HG03342 (cell line): Measurements from ENCODE around the gene CRTC3.
"Not testable (repeated sequence)": the region's sequence is repeated elsewhere in the genome, so short reads cannot be mapped to it uniquely, and the experiment has no call there.

ENCODE experiments used
- ATAC-seq: cut with Tn5 transposase; IDR thresholded peaks from one replicate; pipeline ENCODE4 v1.9.1; 2021; ENCODE audit warnings: mild to moderate bottlenecking, moderate library complexity; ENCODE audit not compliant: unreplicated experiment

Gene CRTC3

DNA sequence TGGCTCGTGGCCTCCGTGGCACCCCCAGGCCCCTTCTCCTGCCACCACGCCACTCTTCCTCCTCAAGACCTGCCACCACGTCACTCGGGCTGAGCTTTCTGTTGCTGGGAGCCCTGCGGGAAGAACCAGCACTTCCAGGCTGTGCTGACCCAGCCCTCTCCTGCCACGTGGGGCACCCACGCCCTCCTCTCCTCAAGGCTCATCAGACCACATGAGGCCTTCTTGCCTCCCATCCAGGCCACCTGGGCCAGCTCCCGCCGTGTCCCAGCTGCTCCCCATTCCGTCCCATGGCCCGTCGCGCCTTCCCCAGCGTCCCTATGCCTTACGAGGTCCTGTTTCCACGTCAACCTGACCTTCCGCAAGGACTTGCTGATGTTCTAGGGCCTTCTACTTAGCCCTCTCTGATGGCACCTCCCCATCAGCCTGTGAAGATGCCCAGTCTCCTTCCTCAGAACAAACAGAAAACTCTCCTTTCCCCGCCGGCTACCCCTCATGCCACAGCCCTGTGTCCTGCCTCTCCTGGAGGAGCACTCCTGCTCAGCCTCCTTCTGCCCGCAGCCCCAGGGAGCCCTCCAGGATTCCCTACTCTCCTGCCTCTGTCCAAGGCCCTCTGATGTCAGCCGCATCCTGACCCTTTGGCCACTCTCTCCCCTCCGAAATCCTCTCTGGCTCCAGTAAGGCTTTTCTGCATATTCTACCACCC lies 116.3 kb downstream of the CRTC3 start:
- ATAC-seq: no peak

DNA sequence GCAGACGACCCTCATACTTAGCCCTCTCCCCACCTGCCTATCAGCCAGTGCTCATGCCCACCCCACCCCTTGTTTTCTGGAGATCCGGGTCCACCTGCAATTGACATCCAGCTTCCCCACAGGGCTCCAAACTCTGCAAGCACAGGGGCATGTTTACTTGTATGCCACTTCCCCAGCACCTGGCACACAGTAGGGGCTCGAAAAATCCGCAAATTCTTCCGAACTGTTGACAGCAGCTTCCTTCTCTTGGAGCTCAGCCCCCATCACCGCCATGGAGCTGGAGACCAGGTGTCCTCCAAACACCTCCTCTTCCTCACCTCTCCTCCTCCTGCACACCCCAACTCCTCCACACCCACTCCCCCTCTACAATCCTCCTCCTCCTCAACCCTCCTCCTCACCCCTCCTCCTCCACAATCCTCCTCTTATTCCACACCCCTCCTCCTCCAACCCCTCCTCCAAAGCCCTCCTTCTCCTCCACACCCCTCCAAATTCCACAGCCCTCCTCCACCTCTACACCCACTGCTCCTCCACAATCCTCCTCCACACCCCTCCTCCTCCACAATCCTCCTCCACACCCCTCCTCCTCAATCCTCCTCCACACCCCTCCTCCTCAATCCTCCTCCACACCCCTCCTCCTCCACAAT lies 117.1 kb downstream of the CRTC3 start:
- ATAC-seq: no peak

DNA sequence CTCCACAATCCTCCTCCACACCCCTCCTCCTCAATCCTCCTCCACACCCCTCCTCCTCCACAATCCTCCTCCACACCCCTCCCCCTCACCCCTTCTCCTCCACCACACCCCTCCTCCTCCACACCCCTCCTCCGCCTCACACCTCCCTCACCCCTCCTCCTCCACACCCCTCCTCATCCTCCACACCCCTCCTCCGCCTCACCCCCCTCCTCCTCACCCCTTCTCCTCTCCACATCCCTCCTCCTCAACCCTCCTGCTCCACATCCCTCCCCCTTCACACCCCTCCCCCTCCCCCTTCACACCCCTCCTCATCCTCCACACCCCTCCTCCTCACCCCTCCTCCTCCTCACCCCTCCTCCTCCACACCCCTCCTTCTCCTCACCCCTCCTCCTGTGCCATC lies 117.6 kb downstream of the CRTC3 start:
- no peak for ATAC-seq

DNA sequence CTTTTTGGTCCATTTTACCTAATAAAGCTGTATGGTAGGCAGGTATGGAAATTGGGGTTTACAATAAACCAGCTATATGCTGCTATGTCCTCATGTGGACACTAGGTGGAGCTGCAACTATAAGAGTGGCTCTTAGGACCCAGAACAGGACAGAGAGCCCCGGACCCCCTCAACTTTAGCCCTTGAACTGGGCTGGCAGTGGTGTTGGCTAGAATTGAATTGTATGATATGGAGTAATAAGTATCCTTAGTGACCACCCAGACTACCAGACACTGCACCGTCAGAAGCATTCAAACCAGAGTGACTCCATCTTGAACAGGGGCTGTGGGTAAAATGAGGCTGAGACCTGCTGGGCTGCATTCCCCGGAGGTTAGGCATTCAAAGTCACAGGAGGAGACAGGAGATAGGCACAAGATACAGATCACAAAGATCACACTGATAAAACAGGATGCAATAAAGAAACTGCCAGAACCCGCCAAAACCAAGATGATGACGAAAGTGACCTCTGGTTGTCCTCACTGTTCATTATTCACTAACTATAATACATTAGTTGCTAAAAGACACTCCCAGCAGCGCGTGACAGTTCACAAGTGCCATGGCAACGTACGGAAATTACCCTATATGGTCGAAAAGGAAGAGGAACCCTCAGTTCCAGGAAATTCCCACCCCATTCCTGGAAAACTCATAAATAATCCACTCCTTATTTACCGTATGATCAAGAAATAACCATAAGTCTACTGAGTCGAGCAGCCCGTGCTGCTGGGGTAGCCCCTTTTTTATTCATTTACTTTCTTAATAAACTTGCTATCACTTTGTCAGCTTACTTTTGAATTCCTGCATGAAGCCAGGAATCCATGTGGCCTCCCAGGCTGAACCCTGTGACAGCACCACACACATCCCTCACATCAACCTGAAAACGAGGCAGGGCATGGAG lies 118.7 kb downstream of the CRTC3 start:
- peak; percentile 48 for ATAC-seq

DNA sequence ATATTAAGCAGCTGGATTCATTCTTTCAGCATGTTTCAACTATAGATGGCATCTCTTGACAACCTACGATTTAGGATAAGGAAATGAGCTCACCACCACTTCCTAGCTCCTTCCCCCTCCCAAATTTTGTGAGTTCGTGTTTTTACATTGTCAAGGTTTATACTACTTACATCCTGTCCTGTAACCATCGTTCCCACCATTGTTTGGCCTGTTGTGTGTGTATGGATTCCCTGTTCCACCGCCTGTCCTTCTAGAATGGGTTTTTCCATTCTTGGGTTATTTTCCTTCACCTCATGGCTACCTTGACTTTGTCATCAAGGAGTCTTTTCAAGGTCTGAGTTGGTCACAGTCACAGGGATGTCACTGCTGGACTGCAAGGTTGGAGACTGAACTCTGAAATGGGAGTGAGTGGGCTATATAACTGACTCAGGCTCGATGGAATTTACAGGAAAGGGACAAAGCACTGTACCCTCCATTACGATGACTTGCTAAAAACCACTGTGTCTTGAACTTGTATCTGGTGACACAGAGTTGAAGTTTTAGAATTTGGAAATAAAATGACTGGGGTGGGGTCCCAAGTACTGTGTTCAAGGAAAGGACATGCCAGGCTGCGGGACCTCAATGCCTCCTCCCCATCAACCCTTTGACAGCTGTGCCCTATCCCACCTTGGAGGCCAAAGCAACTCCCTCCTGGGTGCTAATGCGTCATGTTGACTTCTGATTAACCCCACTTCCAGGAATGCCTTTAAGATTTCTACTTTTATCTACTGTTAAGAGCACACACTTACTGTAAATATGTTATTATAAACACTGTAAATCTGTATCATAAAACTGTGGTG lies 120.6 kb downstream of the CRTC3 start:
- ATAC-seq: no peak

DNA sequence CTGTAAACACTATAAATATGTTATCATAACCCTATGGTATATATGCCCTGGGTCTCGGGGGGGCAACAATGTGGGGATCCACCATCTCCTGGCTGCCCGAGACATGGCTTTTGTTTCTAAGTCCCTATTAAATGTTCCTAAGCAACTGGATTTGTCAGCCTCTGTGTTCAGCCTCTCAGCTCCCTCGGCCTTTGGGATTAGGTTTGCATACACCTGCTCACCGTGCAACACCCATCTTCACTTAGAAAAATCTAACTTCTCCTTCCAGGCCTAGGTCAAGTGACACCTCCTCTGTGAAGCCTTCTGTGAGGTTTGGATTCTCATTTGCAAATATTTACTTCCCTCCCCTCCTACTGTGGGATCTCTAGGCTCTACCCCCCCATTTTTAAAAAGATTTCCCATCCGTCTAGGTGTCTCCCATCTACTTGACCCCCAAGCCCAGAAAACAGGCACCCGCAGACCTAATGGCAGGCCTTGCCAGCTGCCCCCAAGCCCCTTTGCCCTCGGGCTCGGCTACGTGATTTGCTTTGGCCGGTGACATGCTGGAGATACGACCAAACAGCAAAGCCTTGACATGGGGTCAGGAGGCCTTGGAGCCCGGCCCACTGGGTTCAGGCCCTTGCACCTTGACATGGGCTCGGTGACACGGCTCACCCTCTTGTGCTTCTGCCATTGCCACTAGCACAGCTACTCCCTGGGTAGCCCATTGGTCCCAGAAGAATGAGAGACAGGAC lies 121.4 kb downstream of the CRTC3 start:
- ATAC-seq: no peak

DNA sequence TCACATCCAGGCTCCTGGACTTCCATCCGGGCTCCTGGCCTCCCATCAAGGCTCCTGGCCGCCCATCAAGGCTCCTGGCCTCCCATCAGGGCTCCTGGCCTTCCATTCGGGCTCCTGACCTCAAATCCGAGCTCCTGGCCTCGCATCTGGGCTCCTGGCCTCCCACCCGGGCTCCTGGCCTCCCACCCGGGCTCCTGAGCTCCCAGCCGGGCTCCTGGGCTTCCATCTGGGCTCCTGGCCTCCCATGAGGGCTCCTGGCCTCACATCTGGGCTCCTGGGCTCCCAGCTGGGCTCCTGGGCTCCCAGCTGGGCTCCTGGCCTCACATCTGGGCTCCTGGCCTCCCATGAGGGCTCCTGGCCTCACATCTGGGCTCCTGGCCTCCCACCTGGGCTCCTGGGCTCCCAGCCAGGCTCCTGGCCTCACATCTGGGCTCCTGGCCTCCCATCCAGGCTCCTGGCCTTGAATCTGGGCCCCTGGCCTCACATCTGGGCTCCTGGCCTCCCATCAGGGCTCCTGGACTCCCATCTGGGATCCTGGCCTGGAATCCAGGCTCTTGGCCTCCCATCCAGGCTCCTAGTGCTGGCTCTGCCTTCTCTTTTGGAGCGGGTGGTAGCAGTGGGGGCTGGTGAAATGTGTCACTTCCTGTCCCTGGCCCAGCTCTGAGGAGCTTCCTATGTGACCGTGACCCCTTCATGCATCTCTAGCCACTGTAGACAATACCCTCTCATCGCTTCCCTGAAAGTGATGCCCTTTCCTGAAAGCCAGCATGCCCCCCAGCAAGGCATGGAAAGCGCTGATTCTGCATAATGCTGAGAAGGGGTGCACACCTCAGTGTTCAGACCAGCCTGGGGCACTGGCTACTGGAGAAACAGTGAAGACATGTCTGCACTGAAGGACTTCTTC lies 124.8 kb downstream of the CRTC3 start:
- no peak for ATAC-seq

DNA sequence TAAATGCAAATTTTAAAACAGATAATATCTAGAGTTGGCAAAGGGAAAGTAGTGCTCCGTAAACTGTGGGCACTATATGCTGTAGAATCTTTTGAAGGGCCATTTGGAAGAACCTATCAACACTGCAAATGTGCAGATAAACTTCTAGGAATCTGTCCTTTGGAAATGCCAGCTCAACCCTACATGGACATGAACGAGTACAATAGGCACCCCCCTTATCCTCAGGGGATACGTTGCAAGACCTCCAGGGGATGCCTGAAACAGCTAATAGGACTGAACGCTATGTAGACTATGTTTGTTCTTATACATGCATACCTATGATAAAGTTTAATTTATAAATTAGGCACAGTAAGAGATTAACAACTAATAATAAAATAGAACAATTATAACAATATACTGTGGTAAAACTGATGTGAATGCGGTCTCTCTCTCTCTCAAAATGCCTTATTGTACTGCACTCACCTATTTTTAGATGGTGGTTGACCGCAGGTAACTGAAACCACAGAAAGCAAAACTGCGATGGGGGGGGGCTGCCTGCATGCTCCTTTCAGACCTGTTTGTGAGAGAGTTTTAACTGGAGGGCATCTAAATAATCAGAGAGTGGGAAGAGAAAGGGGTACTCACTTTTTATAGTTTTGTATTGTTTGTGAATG lies 127.9 kb downstream of the CRTC3 start:
- ATAC-seq: peak; percentile 34

DNA sequence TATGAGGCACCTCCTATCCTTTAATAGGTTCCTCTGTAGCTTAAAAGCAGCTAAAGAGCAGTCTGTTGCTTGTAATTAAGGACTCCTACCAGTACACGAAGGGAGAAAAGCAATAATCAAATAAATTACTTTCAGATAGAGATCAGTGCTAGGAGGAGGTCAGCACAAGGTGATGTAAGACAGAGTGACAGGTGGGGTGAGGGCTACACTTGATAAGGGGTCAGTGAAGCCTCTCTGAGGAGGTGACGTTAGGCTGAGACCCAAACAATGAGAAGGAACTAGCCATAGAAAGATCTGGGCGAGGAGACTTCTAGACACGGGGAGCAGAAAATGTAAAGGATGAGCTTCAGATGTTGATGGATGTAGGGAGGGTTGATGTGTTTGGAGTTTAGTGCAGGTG lies 129.8 kb downstream of the CRTC3 start:
- no peak for ATAC-seq

DNA sequence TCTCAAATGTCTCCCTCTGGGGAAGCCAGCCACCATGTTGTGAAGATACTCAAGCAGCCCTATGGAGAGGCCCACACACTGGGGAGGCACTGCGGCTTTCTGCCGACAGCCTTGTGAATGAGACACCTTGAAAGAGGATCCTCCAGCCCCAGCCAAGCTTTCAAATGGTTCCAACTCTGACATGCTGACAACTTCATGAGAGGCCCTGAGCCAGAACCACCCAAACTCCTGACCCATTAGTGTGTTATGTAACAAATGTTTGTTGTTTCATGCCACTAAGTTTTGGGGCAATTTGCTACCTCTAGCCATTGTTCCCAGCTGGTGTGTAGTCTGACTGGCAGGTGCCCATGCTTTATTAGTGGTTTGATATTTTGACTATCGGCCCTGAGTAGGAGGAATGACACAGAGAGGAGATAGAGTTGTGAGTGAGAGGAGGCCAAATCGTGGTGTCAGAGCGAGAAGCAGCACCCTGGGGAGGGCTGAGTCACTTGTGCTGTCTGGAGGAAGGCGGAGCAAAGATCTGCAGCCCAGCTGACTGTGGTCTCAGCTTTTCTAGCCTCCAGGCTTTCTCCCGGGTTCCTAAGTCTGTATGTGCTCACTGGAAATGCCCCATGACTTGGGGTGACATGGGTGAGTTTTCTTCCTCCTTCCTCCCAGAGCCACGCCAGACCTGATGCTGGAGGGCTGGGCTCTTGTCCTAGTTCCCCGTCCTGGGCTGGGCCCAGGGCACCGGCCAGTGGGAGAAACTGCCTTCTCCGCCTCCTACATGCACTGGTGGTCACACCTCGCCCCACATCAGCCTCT lies 130.7 kb downstream of the CRTC3 start:
- ATAC-seq: peak; percentile 64

DNA sequence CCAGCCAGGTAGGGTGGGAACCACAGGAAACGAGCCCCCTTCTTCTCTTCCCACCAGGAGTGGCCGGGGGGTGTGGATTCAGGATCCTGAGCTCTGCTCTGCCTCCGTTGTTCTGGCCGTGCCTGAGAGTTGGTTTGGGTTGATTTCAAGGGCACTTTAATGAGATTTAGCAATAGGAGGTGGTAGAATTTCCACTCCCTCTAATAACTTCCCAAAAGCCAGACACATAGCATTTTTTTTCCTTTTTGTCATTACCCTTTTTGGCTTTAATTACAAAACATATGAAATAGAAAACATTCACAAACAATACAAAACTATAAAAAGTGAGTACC lies 131.2 kb downstream of the CRTC3 start:
- ATAC-seq: not testable (repeated sequence)

DNA sequence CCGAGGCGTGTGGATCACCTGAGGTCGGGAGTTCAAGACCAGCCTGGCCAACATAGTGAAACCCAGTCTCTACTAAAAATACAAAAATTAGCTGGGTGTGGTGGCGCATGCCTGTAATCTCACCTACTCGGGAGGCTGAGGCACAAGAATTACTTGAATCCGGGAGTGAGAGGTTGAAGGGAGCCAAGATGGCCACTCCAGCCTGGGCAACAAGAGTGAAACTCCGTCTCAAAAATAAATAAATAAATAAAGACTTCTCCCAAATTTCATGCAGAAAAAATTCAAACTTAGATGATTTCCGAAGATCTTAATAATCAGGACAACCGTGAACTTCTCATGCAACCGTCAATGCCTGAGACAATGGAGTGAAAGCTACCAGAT lies 134.3 kb downstream of the CRTC3 start:
- ATAC-seq: not testable (repeated sequence)

DNA sequence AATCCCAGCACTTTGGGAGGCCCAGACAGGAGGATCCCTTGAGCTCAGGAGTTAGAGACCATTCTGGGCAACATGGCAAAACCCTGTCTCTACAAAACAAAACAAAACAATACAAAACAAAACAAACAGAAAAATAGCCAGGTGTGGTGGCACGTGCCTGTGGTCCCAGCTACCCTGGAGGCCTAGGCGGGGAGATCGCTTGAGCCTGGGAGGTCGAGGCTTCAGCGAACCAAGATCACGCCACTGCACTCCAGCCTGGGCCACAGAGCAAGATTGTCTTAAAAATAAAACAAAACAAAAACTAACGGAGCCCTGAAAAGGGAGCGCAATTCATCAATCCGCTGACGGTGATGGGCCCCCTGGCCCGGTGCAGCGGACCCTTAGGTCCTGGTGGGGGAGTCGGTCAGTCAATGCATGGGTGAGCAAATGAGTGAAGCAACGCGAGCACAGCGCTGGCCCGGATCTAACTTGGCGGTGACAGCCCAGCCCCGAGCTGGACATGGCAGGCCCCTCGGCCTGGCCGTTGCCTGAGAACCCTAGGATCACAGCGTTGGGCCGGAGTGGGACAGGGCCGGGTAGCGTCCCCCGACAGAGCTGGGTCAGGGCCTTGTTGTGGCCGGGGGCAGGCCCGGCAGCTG lies 135.0 kb downstream of the CRTC3 start:
- peak; percentile 0 for ATAC-seq

DNA sequence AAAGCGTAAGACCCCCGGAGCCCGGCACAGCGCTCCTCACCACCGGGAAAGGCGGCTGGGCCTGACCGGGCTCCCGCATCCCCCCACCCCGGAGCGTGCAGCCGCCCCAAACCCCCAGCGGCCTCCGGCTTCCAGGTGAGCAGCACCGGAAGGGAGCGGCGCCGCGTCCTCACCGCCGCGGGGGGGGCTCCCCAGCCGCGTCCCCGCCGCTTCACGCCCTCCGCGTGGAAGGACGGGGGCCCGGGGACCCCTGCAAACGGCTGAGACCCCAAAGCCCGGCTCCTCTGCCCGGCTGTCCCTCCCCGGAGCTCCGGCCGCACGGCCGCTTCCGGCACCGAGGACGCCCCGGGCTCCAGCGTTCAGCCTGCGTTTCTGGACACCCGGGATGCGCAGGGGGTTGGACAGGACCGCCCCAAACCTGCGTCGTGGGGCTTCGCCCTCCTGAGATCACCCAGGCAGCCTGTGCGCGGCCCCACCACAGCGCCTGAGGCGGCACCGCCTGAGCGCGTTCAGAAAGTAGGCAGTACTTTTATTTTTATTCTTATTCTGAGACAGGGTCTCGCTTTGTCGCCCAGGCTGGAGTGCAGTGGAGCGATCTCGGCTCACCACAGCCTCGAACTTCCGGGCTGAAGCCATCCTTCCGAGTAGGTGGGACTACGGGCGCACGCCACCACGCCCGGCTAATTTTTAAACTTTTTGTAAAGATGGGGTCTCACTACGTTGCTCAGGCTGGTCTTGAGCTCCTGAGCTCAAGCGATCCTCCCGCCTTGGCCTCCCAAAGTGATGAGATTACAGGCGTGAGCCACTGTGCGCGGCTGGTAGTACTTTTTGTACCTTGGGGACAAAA lies 135.8 kb downstream of the CRTC3 start:
- ATAC-seq: peak; percentile 67

DNA sequence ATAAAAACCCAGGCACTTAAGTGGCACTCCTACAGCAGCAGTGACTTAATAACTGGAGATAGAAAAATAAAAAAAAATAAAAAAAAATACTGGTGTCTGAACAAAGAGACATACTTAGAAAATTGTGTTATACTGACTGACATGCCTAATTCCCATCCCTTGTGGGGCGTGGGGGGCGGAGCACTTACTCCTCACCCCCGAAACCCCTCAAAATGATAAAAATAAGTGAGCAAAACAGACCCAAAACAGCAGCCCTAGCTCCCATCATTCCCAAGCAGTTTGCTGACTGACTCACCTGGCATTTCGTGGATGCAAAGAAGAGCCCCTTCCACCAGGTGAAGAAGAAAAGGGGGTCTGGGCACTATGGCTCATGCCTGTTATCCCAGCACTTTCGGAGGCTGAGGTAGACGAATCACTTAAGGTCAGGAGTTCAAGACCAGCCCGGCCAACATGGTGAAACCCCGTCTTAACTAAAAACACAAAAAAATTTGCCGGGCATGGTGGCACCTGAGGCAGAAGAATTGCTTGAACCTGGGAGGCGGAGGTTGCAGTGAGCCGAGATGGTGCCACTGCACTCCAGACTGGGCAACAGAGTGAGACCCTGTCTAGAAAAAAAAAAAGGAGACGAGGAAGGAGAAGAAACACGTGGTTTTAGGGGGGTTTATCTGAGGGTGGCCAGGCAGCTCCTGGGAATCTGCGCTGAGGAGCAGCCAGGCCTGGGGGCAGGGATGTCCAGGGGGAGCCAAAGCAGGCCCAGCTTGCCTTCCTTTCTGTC lies 136.6 kb downstream of the CRTC3 start:
- no peak for ATAC-seq
